Liver (tissue), 3 donors: Measurements from ENCODE around the gene TMCO4.

ENCODE experiments used
- ATF3 ChIP-seq: IDR thresholded peaks from 2 replicates; pipeline ENCODE4 v1.6.1; 2016; ENCODE audit warnings: antibody characterized with exemption
- EGR1 ChIP-seq, 2 donors: IDR thresholded peaks; 2 replicates each; pipeline ENCODE4 v1.6.1; 2016 to 2018; ENCODE audit warnings: antibody characterized with exemption in 2 of 2, low read depth in 2 of 2
- GABPA ChIP-seq, 2 donors: IDR thresholded peaks in 1 of 2; conservative IDR thresholded peaks in 1 of 2; 2 replicates each; pipeline ENCODE4 v1.6.1; 2016; ENCODE audit warnings: antibody characterized with exemption in 2 of 2, mild to moderate bottlenecking in 1 of 2, moderate library complexity in 1 of 2
- HNF4G ChIP-seq: IDR thresholded peaks from 2 replicates; pipeline ENCODE4 v1.6.1; 2016; ENCODE audit warnings: antibody characterized with exemption
- MAX ChIP-seq: IDR thresholded peaks from 2 replicates; pipeline ENCODE4 v1.6.1; 2016; ENCODE audit warnings: antibody characterized with exemption
- NR2F2 ChIP-seq: IDR thresholded peaks from 2 replicates; pipeline ENCODE4 v1.6.1; 2016; ENCODE audit warnings: antibody characterized with exemption
- RAD21 ChIP-seq, 2 donors: IDR thresholded peaks; 2 replicates each; pipeline ENCODE4 v1.6.1; 2016; ENCODE audit warnings: antibody characterized with exemption in 2 of 2, mild to moderate bottlenecking in 2 of 2
- TAF1 ChIP-seq: conservative IDR thresholded peaks from 2 replicates; pipeline ENCODE4 v1.6.1; 2016; ENCODE audit warnings: antibody characterized with exemption, mild to moderate bottlenecking
- YY1 ChIP-seq: IDR thresholded peaks from 2 replicates; pipeline ENCODE4 v1.6.1; 2016; ENCODE audit warnings: antibody characterized with exemption, mild to moderate bottlenecking
- TF ChIP-seq, protein P1 (sequence below): fragments of 150-350 bp; IDR thresholded peaks from 2 replicates; pipeline ENCODE4 v1.5.1; 2017; ENCODE audit warnings: improper control_type of control experiment, low read depth, low read length; ENCODE audit not compliant: missing input control
- donor health status: healthy.
- donor health status: healthy.

DNA sequence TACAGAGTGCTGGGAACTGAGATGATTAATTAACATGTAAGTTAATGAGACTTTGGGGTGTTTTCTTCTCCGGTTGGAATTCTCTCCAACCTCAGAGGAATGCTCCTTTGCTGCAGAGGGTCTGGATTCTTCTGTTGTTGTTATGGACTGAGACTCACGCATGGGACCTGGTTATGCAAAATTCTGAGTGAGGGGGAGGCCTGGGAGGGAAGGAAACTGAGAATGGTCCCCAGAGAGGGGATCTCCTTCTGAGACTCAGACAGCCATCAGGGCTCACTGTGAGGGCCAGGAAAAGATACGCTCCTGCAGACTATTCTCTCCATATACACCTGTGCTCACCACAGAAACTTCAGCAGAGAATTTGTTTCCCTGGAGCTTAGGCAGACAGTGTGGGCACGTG, 78.7 kb downstream of the TMCO4 start:
- no peak for TF ChIP-seq RAD21 (IDR thresholded peaks at IDR 0.05)
- TF ChIP-seq, protein P1, sequence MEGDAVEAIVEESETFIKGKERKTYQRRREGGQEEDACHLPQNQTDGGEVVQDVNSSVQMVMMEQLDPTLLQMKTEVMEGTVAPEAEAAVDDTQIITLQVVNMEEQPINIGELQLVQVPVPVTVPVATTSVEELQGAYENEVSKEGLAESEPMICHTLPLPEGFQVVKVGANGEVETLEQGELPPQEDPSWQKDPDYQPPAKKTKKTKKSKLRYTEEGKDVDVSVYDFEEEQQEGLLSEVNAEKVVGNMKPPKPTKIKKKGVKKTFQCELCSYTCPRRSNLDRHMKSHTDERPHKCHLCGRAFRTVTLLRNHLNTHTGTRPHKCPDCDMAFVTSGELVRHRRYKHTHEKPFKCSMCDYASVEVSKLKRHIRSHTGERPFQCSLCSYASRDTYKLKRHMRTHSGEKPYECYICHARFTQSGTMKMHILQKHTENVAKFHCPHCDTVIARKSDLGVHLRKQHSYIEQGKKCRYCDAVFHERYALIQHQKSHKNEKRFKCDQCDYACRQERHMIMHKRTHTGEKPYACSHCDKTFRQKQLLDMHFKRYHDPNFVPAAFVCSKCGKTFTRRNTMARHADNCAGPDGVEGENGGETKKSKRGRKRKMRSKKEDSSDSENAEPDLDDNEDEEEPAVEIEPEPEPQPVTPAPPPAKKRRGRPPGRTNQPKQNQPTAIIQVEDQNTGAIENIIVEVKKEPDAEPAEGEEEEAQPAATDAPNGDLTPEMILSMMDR: no peak
- TF ChIP-seq YY1: no peak
- TF ChIP-seq ATF3: no peak
- TF ChIP-seq NR2F2: no peak
- no peak for TF ChIP-seq TAF1
- no peak for TF ChIP-seq HNF4G
- no peak for TF ChIP-seq GABPA (IDR thresholded peaks at IDR 0.05 in 1 of 2, conservative IDR thresholded peaks at IDR 0.05 in 1 of 2)
- no peak for TF ChIP-seq MAX
- no peak for TF ChIP-seq EGR1 (IDR thresholded peaks at IDR 0.05; ENCODE audit: low read depth in 2 of 2)
